ENCODE data around the gene MSMP.
A peak's percentile ranks its signal among the peaks of the same experiment; 100 is the strongest.

Gene MSMP

GRCh38 chr9:35741740-35742139, 12.3 kb downstream of the MSMP start:
- DNase-seq, result no peak

GRCh38 chr9:35740243-35740642, 13.8 kb downstream of the MSMP start:
- no peak for DNase-seq

- no peak for DNase-seq
Measured at GRCh38 chr9:35738924-35739323, 15.2 kb downstream of the MSMP start.

GRCh38 chr9:35738186-35738585, 15.9 kb downstream of the MSMP start:
- no peak for DNase-seq

- DNase-seq, result no peak
Measured at GRCh38 chr9:35737143-35737542, 16.9 kb downstream of the MSMP start.

- DNase-seq, result peak; percentile 39
Measured at GRCh38 chr9:35736201-35736633, 17.9 kb downstream of the MSMP start.

GRCh38 chr9:35734096-35734495, 20.0 kb downstream of the MSMP start:
- no peak for DNase-seq

- peak; percentile 8 for DNase-seq
Measured at GRCh38 chr9:35732800-35733541, 21.1 kb downstream of the MSMP start.

- peak; percentile 94 for DNase-seq
Measured at GRCh38 chr9:35732185-35732799, 21.8 kb downstream of the MSMP start, which contains the start of the genes CREB3 and TLN1. TSS of gene CREB3 (plus strand) at chr9:35732666. CDS start at chr9:35732773, 107 bp downstream. TSS of gene TLN1 (minus strand) at chr9:35732195. CDS start at chr9:35725694, 6,501 bp downstream.

- DNase-seq, result no peak
Measured at GRCh38 chr9:35731415-35732184, 22.5 kb downstream of the MSMP start.

- no peak for DNase-seq
Measured at GRCh38 chr9:35730486-35730854, 23.6 kb downstream of the MSMP start.

GRCh38 chr9:35729700-35730485, 24.2 kb downstream of the MSMP start:
- peak; percentile 27 for DNase-seq

GRCh38 chr9:35729101-35729500, 25.0 kb downstream of the MSMP start:
- no peak for DNase-seq

- no peak for DNase-seq
Measured at GRCh38 chr9:35728041-35728971, 25.8 kb downstream of the MSMP start.

GRCh38 chr9:35727676-35728040, 26.4 kb downstream of the MSMP start:
- no peak for DNase-seq

GRCh38 chr9:35726931-35727330, 27.1 kb downstream of the MSMP start:
- no peak for DNase-seq

- no peak for DNase-seq
Measured at GRCh38 chr9:35725362-35725761, 28.7 kb downstream of the MSMP start.

GRCh38 chr9:35723908-35724307, 30.2 kb downstream of the MSMP start:
- DNase-seq, result no peak

GRCh38 chr9:35723426-35723825, 30.6 kb downstream of the MSMP start:
- no peak for DNase-seq

GRCh38 chr9:35719546-35719945, 34.5 kb downstream of the MSMP start:
- DNase-seq, result no peak

- no peak for DNase-seq
Measured at GRCh38 chr9:35718721-35719511, 35.2 kb downstream of the MSMP start.
